Neural cell (in vitro differentiated cells): ENCODE measurements around the gene POLD1. TPM values are rescaled to one million over a fixed set of nuclear protein-coding genes. Genes with fewer than 3 reads are reported as not detected.

Experiments used
- H2AFZ ChIP-seq: fragments of 200-600, 300-800 bp; sonication (generic), shearing (Covaris generic); 2 replicates; pipeline ENCODE4 v1.6.0; 2014; ENCODE audit warnings: low read depth, mild to moderate bottlenecking, antibody characterized with exemption, low read length, moderate library complexity
- H3F3A ChIP-seq: fragments of 200-600 bp; shearing (Covaris generic); 2 replicates; pipeline ENCODE4 v1.6.1; 2016; ENCODE audit warnings: mild to moderate bottlenecking, moderate library complexity, mixed read lengths, antibody characterized with exemption, low read length; ENCODE audit not compliant: insufficient read depth, poor library complexity, severe bottlenecking
- H3K27ac ChIP-seq: fragments of 200-600, 300-800 bp; sonication (generic), shearing (Covaris generic); 2 replicates; pipeline ENCODE4 v1.5.1; 2014; ENCODE audit warnings: mild to moderate bottlenecking, low read length, moderate library complexity
- H3K27me3 ChIP-seq: fragments of 300-800, 200-600 bp; sonication (generic), shearing (Covaris generic); 2 replicates; pipeline ENCODE4 v1.6.0; 2014; ENCODE audit warnings: mild to moderate bottlenecking, low read depth, low read length, moderate library complexity; ENCODE audit not compliant: insufficient read depth
- H3K36me3 ChIP-seq: fragments of 300-800, 200-600 bp; sonication (generic), shearing (Covaris generic); 2 replicates; pipeline ENCODE4 v1.5.1; 2014; ENCODE audit warnings: mild to moderate bottlenecking, antibody characterized with exemption, low read length, moderate library complexity; ENCODE audit not compliant: insufficient read depth
- H3K4me2 ChIP-seq: fragments of 300-800, 200-600 bp; sonication (generic), shearing (Covaris generic); 2 replicates; pipeline ENCODE4 v1.6.0; 2014; ENCODE audit warnings: mild to moderate bottlenecking, low read length
- H3K4me3 ChIP-seq: fragments of 300-800, 200-600 bp; sonication (generic), shearing (Covaris generic); 2 replicates; pipeline ENCODE4 v1.5.1; 2014; ENCODE audit warnings: mild to moderate bottlenecking, low read length, moderate library complexity
- H3K79me2 ChIP-seq: fragments of 200-600 bp; shearing (Covaris generic); replicated peaks from 2 replicates; pipeline ENCODE4 v1.6.0; 2014; ENCODE audit warnings: mild to moderate bottlenecking, low read length, moderate library complexity; ENCODE audit not compliant: insufficient read depth
- H3K9ac ChIP-seq: fragments of 300-800, 200-600 bp; sonication (generic), shearing (Covaris generic); 2 replicates; pipeline ENCODE4 v1.6.1; 2016; ENCODE audit warnings: mild to moderate bottlenecking, low read length, mixed read lengths
- H3K9me2 ChIP-seq: fragments of 200-600 bp; shearing (Covaris generic); 2 replicates; pipeline ENCODE4 v1.6.1; 2016; ENCODE audit warnings: mild to moderate bottlenecking, low read length, mixed read lengths; ENCODE audit not compliant: insufficient read depth
- H3K9me3 ChIP-seq: fragments of 200-600, 300-800 bp; sonication (generic), shearing (Covaris generic); 2 replicates; pipeline ENCODE4 v1.6.1; 2016; ENCODE audit warnings: mild to moderate bottlenecking, mixed run types, low read length, moderate library complexity, mixed read lengths
- H4K20me1 ChIP-seq: fragments of 200-600 bp; shearing (Covaris generic); 2 replicates; pipeline ENCODE4 v1.6.1; 2016; ENCODE audit warnings: mild to moderate bottlenecking, mixed run types; ENCODE audit not compliant: insufficient read depth
- CTCF ChIP-seq: fragments of 450-650 bp; IDR thresholded peaks from 2 replicates; pipeline ENCODE4 v1.5.1; 2014; ENCODE audit warnings: antibody characterized with exemption, mild to moderate bottlenecking, moderate library complexity; ENCODE audit not compliant: poor library complexity, severe bottlenecking
- EP300 ChIP-seq: fragments of 450-650 bp; conservative IDR thresholded peaks from 2 replicates; pipeline ENCODE4 v1.6.1; 2014; ENCODE audit warnings: antibody characterized with exemption, mild to moderate bottlenecking, moderate library complexity; ENCODE audit not compliant: poor library complexity, severe bottlenecking
- EZH2 ChIP-seq: fragments of 200-600, 300-800 bp; shearing (Covaris generic), sonication (generic); IDR thresholded peaks from 2 replicates; pipeline ENCODE4 v1.6.1; 2014; ENCODE audit warnings: antibody characterized with exemption, low read length, borderline replicate concordance, mild to moderate bottlenecking; ENCODE audit not compliant: insufficient read depth, poor library complexity, severe bottlenecking
- MXI1 ChIP-seq: fragments of 450-650 bp; conservative IDR thresholded peaks from 2 replicates; pipeline ENCODE4 v1.6.1; 2014; ENCODE audit warnings: antibody characterized with exemption, mild to moderate bottlenecking; ENCODE audit not compliant: poor library complexity, severe bottlenecking
- POLR2AphosphoS5 ChIP-seq: IDR thresholded peaks from 2 replicates; pipeline ENCODE4 v1.6.1; 2012
- RAD21 ChIP-seq: fragments of 450-650 bp; conservative IDR thresholded peaks from 2 replicates; pipeline ENCODE4 v1.6.1; 2014; ENCODE audit warnings: antibody characterized with exemption, mild to moderate bottlenecking, moderate library complexity
- REST ChIP-seq: IDR thresholded peaks from 2 replicates; pipeline ENCODE4 v1.6.1; 2012; ENCODE audit warnings: borderline replicate concordance
- SMC3 ChIP-seq: fragments of 450-650 bp; conservative IDR thresholded peaks from 2 replicates; pipeline ENCODE4 v1.6.1; 2014; ENCODE audit warnings: antibody characterized with exemption, mild to moderate bottlenecking, moderate library complexity; ENCODE audit not compliant: poor library complexity
- TAF1 ChIP-seq: IDR thresholded peaks from 2 replicates; pipeline ENCODE4 v1.6.1; 2012; ENCODE audit warnings: low read depth
- polyA plus RNA-seq: library from polyadenylated mRNA; depleted of rRNA; stranded (reverse); fragments of >200 nt; gene quantifications from 2 replicates; pipeline ENCODE4 v1.2.3, GENCODE V29; 2014

Gene POLD1
- polyA plus RNA-seq, 1 donor from 2014 or later: 13.1 TPM

DNA sequence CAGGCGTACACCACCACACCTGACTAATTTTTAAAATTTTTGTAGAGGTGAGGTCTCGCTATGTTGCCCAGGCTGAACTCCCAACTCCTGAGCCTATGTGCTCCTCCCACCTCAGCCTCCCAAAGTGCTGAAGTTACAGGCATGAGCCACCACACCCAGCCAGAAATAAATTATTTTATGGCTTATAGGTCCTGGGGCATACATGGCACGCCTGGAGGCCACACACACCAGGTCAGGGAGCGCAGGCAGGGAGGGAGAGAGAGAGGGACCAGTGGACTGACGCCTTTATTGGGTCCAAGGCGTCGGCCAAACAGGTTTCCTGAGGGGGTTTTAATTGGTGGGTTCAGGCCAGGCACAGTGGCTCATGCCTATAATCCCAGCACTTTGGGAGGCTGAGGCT, 41.4 kb downstream of the POLD1 start:
- Histone ChIP-seq H3K4me3 (no peak overlapping the region), H3K27me3 (no peaks in the 10 kb centered on the region), H3F3A (no peaks in the 10 kb centered on the region), H3K36me3 (no peaks in the 10 kb centered on the region), H3K79me2 (no peaks in the 10 kb centered on the region), H2AFZ (no peak overlapping the region), H3K27ac (no peak overlapping the region), H3K9me3 (no peaks in the 10 kb centered on the region), H3K9me2 (no peaks in the 10 kb centered on the region), H4K20me1 (no peaks in the 10 kb centered on the region), H3K9ac (no peak overlapping the region), H3K4me2 (no peak overlapping the region)
- TF ChIP-seq REST (no peak), EZH2 (no peak), CTCF (no peak), POLR2AphosphoS5 (no peak), EP300 (no peak), SMC3 (no peak), RAD21 (no peak), MXI1 (no peak), TAF1 (no peak)

DNA sequence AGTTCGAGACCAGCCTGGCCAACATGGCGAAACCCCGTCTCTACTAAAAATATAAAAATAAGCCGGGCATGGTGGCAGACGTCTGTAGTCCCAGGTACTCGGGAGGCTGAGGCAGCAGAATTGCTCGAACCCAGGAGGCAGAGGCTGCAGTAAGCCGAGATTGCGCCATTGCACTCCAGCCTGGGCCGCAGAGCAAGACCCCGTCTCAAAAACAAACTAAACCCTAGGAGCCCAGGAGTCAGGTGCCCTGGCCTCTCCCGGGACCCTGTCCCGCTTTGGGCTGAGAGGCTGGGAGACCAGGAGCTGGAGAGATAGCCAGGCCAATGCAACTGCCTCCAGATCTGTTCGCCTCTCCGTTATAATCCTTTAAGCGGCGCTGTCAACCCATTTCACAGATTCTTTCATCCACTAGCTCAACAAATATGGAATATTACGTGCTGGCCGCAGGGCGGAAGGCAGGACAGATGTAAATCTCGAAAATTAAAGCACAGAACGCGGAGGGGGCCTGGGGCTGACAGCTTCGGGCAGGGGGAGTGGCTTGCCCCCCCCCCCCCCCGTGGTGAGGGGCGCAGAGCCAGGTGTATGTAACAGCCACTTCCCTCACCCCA, 43.3 kb downstream of the POLD1 start:
- H3K27ac ChIP-seq: no peak overlapping the region
- H3K36me3 ChIP-seq: no peaks in the 10 kb centered on the region
- no peaks in the 10 kb centered on the region for H3F3A ChIP-seq
- no peaks in the 10 kb centered on the region for H3K79me2 ChIP-seq
- TF ChIP-seq TAF1 (no peak), RAD21 (no peak), EZH2 (no peak)
- peaks cover 3% of the 10 kb centered on the region for H3K27me3 ChIP-seq
- no peaks in the 10 kb centered on the region for H3K9me2 ChIP-seq
- H3K9ac ChIP-seq: no peak overlapping the region
- no peak overlapping the region for H2AFZ ChIP-seq
- H3K9me3 ChIP-seq: no peaks in the 10 kb centered on the region
- no peak overlapping the region for H3K4me2 ChIP-seq
- H3K4me3 ChIP-seq: peak overlapping the region; percentile 23
- no peaks in the 10 kb centered on the region for H4K20me1 ChIP-seq

- Histone ChIP-seq H3K36me3 (no peaks in the 10 kb centered on the region), H2AFZ (no peak overlapping the region), H3K9me2 (no peaks in the 10 kb centered on the region), H4K20me1 (no peaks in the 10 kb centered on the region), H3K79me2 (no peaks in the 10 kb centered on the region), H3K9ac (no peak overlapping the region), H3K27ac (no peak overlapping the region), H3K27me3 (peaks cover 5% of the 10 kb centered on the region), H3K4me2 (no peak overlapping the region), H3F3A (no peaks in the 10 kb centered on the region), H3K9me3 (no peaks in the 10 kb centered on the region), H3K4me3 (peak overlapping the region; percentile 23)
- TF ChIP-seq EZH2 (no peak), RAD21 (no peak), CTCF (no peak), MXI1 (no peak), POLR2AphosphoS5 (no peak), SMC3 (no peak), REST (no peak), TAF1 (no peak), EP300 (no peak)
These were observed 43.9 kb downstream of the POLD1 start for GRCh38 chr19:50427997-50428425.
